Natural killer cell (primary cell): ENCODE results near the gene VASN. TPM values are rescaled to one million over a fixed set of nuclear protein-coding genes. Genes with fewer than 3 reads are reported as not detected.

Source experiments
- ATAC-seq, 3 donors: fragments of 150-1000 bp in 2 of 3; fragments of 200-7000 bp in 1 of 3; cut with Tn5 transposase; 1 replicate in 1 of 3; 2 replicates in 2 of 3; pipeline ENCODE4 v1.10.0; 2021; ENCODE audit warnings: mild to moderate bottlenecking in 2 of 3, moderate library complexity in 2 of 3
- DNase-seq, 2 donors: peaks; one replicate each; pipeline versions ENCODE4 v3.0.0 to v3.0.0-alpha.2; 2013 to 2021; ENCODE audit warnings: mixed read lengths in 1 of 2
- H3K27ac ChIP-seq: one replicate; pipeline ENCODE4 v1.5.1; 2013; ENCODE audit warnings: mild to moderate bottlenecking, low read length
- H3K27me3 ChIP-seq: one replicate; pipeline ENCODE4 v1.6.1; 2013; ENCODE audit warnings: low read length; ENCODE audit not compliant: control insufficient read depth, insufficient read depth
- H3K36me3 ChIP-seq: one replicate; pipeline ENCODE4 v1.6.1; 2013; ENCODE audit warnings: low read length; ENCODE audit not compliant: control insufficient read depth, insufficient read depth
- H3K4me1 ChIP-seq: one replicate; pipeline ENCODE4 v1.6.1; 2013; ENCODE audit warnings: low read length; ENCODE audit not compliant: control insufficient read depth, insufficient read depth
- H3K4me3 ChIP-seq: one replicate; pipeline ENCODE4 v1.5.1; 2013; ENCODE audit warnings: low read length
- H3K9me3 ChIP-seq: one replicate; pipeline ENCODE4 v1.6.1; 2013; ENCODE audit warnings: low read length; ENCODE audit not compliant: control insufficient read depth, insufficient read depth
- H3K27ac Mint-ChIP-seq, 2 donors: one replicate each; pipeline ENCODE4 v1.8.0; 2022; ENCODE audit warnings: mild to moderate bottlenecking in 2 of 2, mixed read lengths in 2 of 2, moderate library complexity in 1 of 2
- H3K27me3 Mint-ChIP-seq, 2 donors: one replicate each; pipeline ENCODE4 v1.8.0; 2022; ENCODE audit warnings: low read depth in 2 of 2, mixed read lengths in 2 of 2
- H3K36me3 Mint-ChIP-seq: one replicate; pipeline ENCODE4 v1.8.0; 2022; ENCODE audit warnings: mixed read lengths
- H3K4me1 Mint-ChIP-seq, 2 donors: one replicate each; pipeline ENCODE4 v1.8.0; 2022; ENCODE audit warnings: mixed read lengths in 2 of 2
- H3K4me3 Mint-ChIP-seq: one replicate; pipeline ENCODE4 v1.8.0; 2022; ENCODE audit warnings: mild to moderate bottlenecking, moderate library complexity, mixed read lengths
- H3K9me3 Mint-ChIP-seq, 2 donors: one replicate each; pipeline ENCODE4 v1.8.0; 2022; ENCODE audit warnings: mixed read lengths in 2 of 2
- CTCF ChIP-seq: fragments of 200-600 bp; IDR thresholded peaks from one replicate; pipeline ENCODE4 v1.8.0; 2022; ENCODE audit warnings: antibody characterized with exemption
- WGBS: methylation state at CpG from one replicate; pipeline ENCODE4 v1.1.7; 2013; ENCODE audit warnings: missing lambda C conversion rate; ENCODE audit not compliant: insufficient coverage; 5-methylcytosine and 5-hydroxymethylcytosine counted together
- intact Hi-C: fragments of 100-400 bp; cut with micrococcal nuclease; formaldehyde crosslinking; loops from one replicate; pipeline ENCODE4 v1.14.2; 2022
- total RNA-seq, 4 donors: library from RNA; stranded (reverse); fragments of 120-200 nt in 1 of 4; gene quantifications; one replicate each; pipeline versions ENCODE4 v1.2.3 to v1.2.4, GENCODE V29; 2013 to 2022

The VASN gene
- total RNA-seq, 3 donors from 2014 or later (not counting 1 experiment from before 2014, with no cell fraction given), result 0.35 to 0.93 (median 0.78) TPM

GRCh38 chr16:4372578-4373355 is 1.1 kb downstream of the VASN start:
- no peaks in the 10 kb centered on the region for H3K27me3 ChIP-seq
- H3K4me3 ChIP-seq, result peak overlapping the region; percentile 16
- DNase-seq (no peak), ATAC-seq (no peak)
- Mint-ChIP-seq H3K27me3 (no peaks in the 10 kb centered on the region), H3K9me3 (no peaks in the 10 kb centered on the region), H3K27ac (peak overlapping the region in 1 of 2 donors; percentile 60), H3K4me1 (peaks cover 0 to 20% of the 10 kb centered on the region in 2 donors), H3K4me3 (no peak overlapping the region), H3K36me3 (no peaks in the 10 kb centered on the region)
- 90% methylated on average over 8 of the region's 10 CpGs for WGBS
- no peak overlapping the region for H3K27ac ChIP-seq
- peaks cover 27% of the 10 kb centered on the region for H3K4me1 ChIP-seq
- H3K36me3 ChIP-seq, result peaks cover 2% of the 10 kb centered on the region
- intact Hi-C loops, result no loop called here
- no peak for TF ChIP-seq CTCF
- no peaks in the 10 kb centered on the region for H3K9me3 ChIP-seq

- DNase-seq, result no peak
- no peaks in the 10 kb centered on the region for H3K27me3 ChIP-seq
- no peak for ATAC-seq
- Mint-ChIP-seq H3K27ac (peak overlapping the region in 1 of 2 donors; percentile 11), H3K4me1 (peaks cover 0 to 20% of the 10 kb centered on the region in 2 donors), H3K36me3 (no peaks in the 10 kb centered on the region), H3K27me3 (no peaks in the 10 kb centered on the region), H3K9me3 (no peaks in the 10 kb centered on the region), H3K4me3 (no peak overlapping the region)
- H3K36me3 ChIP-seq, result peaks cover 2% of the 10 kb centered on the region
- intact Hi-C loops, result no loop called here
- no peak overlapping the region for H3K27ac ChIP-seq
- H3K4me3 ChIP-seq, result no peak overlapping the region
- no peaks in the 10 kb centered on the region for H3K9me3 ChIP-seq
- WGBS, result 86% methylated on average over 9 of the region's 9 CpGs
- no peak for TF ChIP-seq CTCF
- peaks cover 27% of the 10 kb centered on the region for H3K4me1 ChIP-seq
Observed at GRCh38 chr16:4373356-4373908, 1.8 kb downstream of the VASN start.

GRCh38 chr16:4373909-4374742 is 2.5 kb downstream of the VASN start:
- Histone ChIP-seq H3K27ac (no peak overlapping the region), H3K4me1 (peaks cover 27% of the 10 kb centered on the region), H3K4me3 (no peak overlapping the region), H3K27me3 (no peaks in the 10 kb centered on the region), H3K36me3 (peaks cover 5% of the 10 kb centered on the region), H3K9me3 (no peaks in the 10 kb centered on the region)
- intact Hi-C loops, result no loop called here
- Mint-ChIP-seq H3K4me1 (peaks cover 0 to 20% of the 10 kb centered on the region in 2 donors), H3K4me3 (no peak overlapping the region), H3K36me3 (no peaks in the 10 kb centered on the region), H3K9me3 (no peaks in the 10 kb centered on the region), H3K27ac (peak overlapping the region in 1 of 2 donors; percentile 11), H3K27me3 (no peaks in the 10 kb centered on the region)
- WGBS, result 95% methylated on average over 30 of the region's 30 CpGs
- no peak for ATAC-seq
- no peak for TF ChIP-seq CTCF
- DNase-seq, result peak in 1 of 2 donors; percentile 56
